Measurements from ENCODE around the gene SEMA5B.

The SEMA5B gene

GRCh38 chr3:122955916-122956692 is 71.5 kb downstream of the SEMA5B start:
- no peaks in the 10 kb centered on the region for H3K36me3 ChIP-seq (ENCODE audit: control insufficient read depth in 1 of 2, insufficient read depth in 2 of 2, low read length in 2 of 2)
- H3K27me3 ChIP-seq (ENCODE audit: control insufficient read depth in 1 of 2, insufficient read depth in 2 of 2, low read length in 2 of 2), result no peaks in the 10 kb centered on the region
- H3K27ac ChIP-seq (ENCODE audit: low read depth, low read length), result no peak overlapping the region
- H3K9me3 ChIP-seq (ENCODE audit: control insufficient read depth in 1 of 2, low read length in 2 of 2), result no peaks in the 10 kb centered on the region
- H3K4me3 ChIP-seq (ENCODE audit: low read depth in 1 of 2, low read length in 2 of 2), result no peak overlapping the region
- H3K9ac ChIP-seq (ENCODE audit: low read depth in 1 of 2, low read length in 2 of 2), result no peak overlapping the region
- peaks cover 0 to 5% of the 10 kb centered on the region in 2 donors for H3K4me1 ChIP-seq (ENCODE audit: control insufficient read depth in 1 of 2, insufficient read depth in 2 of 2, low read length in 2 of 2)

GRCh38 chr3:122952520-122952919 is 75.0 kb downstream of the SEMA5B start:
- H3K27me3 ChIP-seq (ENCODE audit: control insufficient read depth in 1 of 2, insufficient read depth in 2 of 2, low read length in 2 of 2), result no peaks in the 10 kb centered on the region
- no peak overlapping the region for H3K9ac ChIP-seq (ENCODE audit: low read depth in 1 of 2, low read length in 2 of 2)
- peaks cover 0 to 5% of the 10 kb centered on the region in 2 donors for H3K4me1 ChIP-seq (ENCODE audit: control insufficient read depth in 1 of 2, insufficient read depth in 2 of 2, low read length in 2 of 2)
- H3K4me3 ChIP-seq (ENCODE audit: low read depth in 1 of 2, low read length in 2 of 2), result no peak overlapping the region
- no peaks in the 10 kb centered on the region for H3K9me3 ChIP-seq (ENCODE audit: control insufficient read depth in 1 of 2, low read length in 2 of 2)
- H3K27ac ChIP-seq (ENCODE audit: low read depth, low read length), result no peak overlapping the region
- H3K36me3 ChIP-seq (ENCODE audit: control insufficient read depth in 1 of 2, insufficient read depth in 2 of 2, low read length in 2 of 2), result no peaks in the 10 kb centered on the region

GRCh38 chr3:122948408-122948807 is 79.2 kb downstream of the SEMA5B start:
- Histone ChIP-seq H3K36me3 (ENCODE audit: control insufficient read depth in 1 of 2, insufficient read depth in 2 of 2, low read length in 2 of 2) (no peaks in the 10 kb centered on the region), H3K4me3 (ENCODE audit: low read depth in 1 of 2, low read length in 2 of 2) (no peak overlapping the region), H3K9me3 (ENCODE audit: control insufficient read depth in 1 of 2, low read length in 2 of 2) (no peaks in the 10 kb centered on the region), H3K9ac (ENCODE audit: low read depth in 1 of 2, low read length in 2 of 2) (no peak overlapping the region), H3K27me3 (ENCODE audit: control insufficient read depth in 1 of 2, insufficient read depth in 2 of 2, low read length in 2 of 2) (no peaks in the 10 kb centered on the region), H3K27ac (ENCODE audit: low read depth, low read length) (no peak overlapping the region), H3K4me1 (ENCODE audit: control insufficient read depth in 1 of 2, insufficient read depth in 2 of 2, low read length in 2 of 2) (no peaks in the 10 kb centered on the region)

- Histone ChIP-seq H3K9ac (ENCODE audit: low read depth in 1 of 2, low read length in 2 of 2) (no peak overlapping the region), H3K36me3 (ENCODE audit: control insufficient read depth in 1 of 2, insufficient read depth in 2 of 2, low read length in 2 of 2) (no peaks in the 10 kb centered on the region), H3K4me3 (ENCODE audit: low read depth in 1 of 2, low read length in 2 of 2) (no peak overlapping the region), H3K27ac (ENCODE audit: low read depth, low read length) (no peak overlapping the region), H3K27me3 (ENCODE audit: control insufficient read depth in 1 of 2, insufficient read depth in 2 of 2, low read length in 2 of 2) (no peaks in the 10 kb centered on the region), H3K4me1 (ENCODE audit: control insufficient read depth in 1 of 2, insufficient read depth in 2 of 2, low read length in 2 of 2) (no peaks in the 10 kb centered on the region), H3K9me3 (ENCODE audit: control insufficient read depth in 1 of 2, low read length in 2 of 2) (no peaks in the 10 kb centered on the region)
Measured at GRCh38 chr3:122947738-122948137, 79.8 kb downstream of the SEMA5B start.

- Histone ChIP-seq H3K4me3 (ENCODE audit: low read depth in 1 of 2, low read length in 2 of 2) (no peak overlapping the region), H3K4me1 (ENCODE audit: control insufficient read depth in 1 of 2, insufficient read depth in 2 of 2, low read length in 2 of 2) (no peaks in the 10 kb centered on the region), H3K9ac (ENCODE audit: low read depth in 1 of 2, low read length in 2 of 2) (no peak overlapping the region), H3K27ac (ENCODE audit: low read depth, low read length) (no peak overlapping the region), H3K9me3 (ENCODE audit: control insufficient read depth in 1 of 2, low read length in 2 of 2) (no peaks in the 10 kb centered on the region), H3K36me3 (ENCODE audit: control insufficient read depth in 1 of 2, insufficient read depth in 2 of 2, low read length in 2 of 2) (no peaks in the 10 kb centered on the region), H3K27me3 (ENCODE audit: control insufficient read depth in 1 of 2, insufficient read depth in 2 of 2, low read length in 2 of 2) (no peaks in the 10 kb centered on the region)
Measured at GRCh38 chr3:122947196-122947595, 80.4 kb downstream of the SEMA5B start.

- no peak overlapping the region for H3K27ac ChIP-seq (ENCODE audit: low read depth, low read length)
- no peaks in the 10 kb centered on the region for H3K27me3 ChIP-seq (ENCODE audit: control insufficient read depth in 1 of 2, insufficient read depth in 2 of 2, low read length in 2 of 2)
- no peaks in the 10 kb centered on the region for H3K9me3 ChIP-seq (ENCODE audit: control insufficient read depth in 1 of 2, low read length in 2 of 2)
- H3K4me3 ChIP-seq (ENCODE audit: low read depth in 1 of 2, low read length in 2 of 2), result no peak overlapping the region
- H3K9ac ChIP-seq (ENCODE audit: low read depth in 1 of 2, low read length in 2 of 2), result no peak overlapping the region
- H3K36me3 ChIP-seq (ENCODE audit: control insufficient read depth in 1 of 2, insufficient read depth in 2 of 2, low read length in 2 of 2), result no peaks in the 10 kb centered on the region
- no peaks in the 10 kb centered on the region for H3K4me1 ChIP-seq (ENCODE audit: control insufficient read depth in 1 of 2, insufficient read depth in 2 of 2, low read length in 2 of 2)
Measured at GRCh38 chr3:122946185-122946584, 81.4 kb downstream of the SEMA5B start.

- no peaks in the 10 kb centered on the region for H3K36me3 ChIP-seq (ENCODE audit: control insufficient read depth in 1 of 2, insufficient read depth in 2 of 2, low read length in 2 of 2)
- no peak overlapping the region for H3K4me3 ChIP-seq (ENCODE audit: low read depth in 1 of 2, low read length in 2 of 2)
- H3K9me3 ChIP-seq (ENCODE audit: control insufficient read depth in 1 of 2, low read length in 2 of 2), result no peaks in the 10 kb centered on the region
- H3K27me3 ChIP-seq (ENCODE audit: control insufficient read depth in 1 of 2, insufficient read depth in 2 of 2, low read length in 2 of 2), result no peaks in the 10 kb centered on the region
- H3K27ac ChIP-seq (ENCODE audit: low read depth, low read length), result no peak overlapping the region
- no peaks in the 10 kb centered on the region for H3K4me1 ChIP-seq (ENCODE audit: control insufficient read depth in 1 of 2, insufficient read depth in 2 of 2, low read length in 2 of 2)
- no peak overlapping the region for H3K9ac ChIP-seq (ENCODE audit: low read depth in 1 of 2, low read length in 2 of 2)
Measured at GRCh38 chr3:122945230-122945629, 82.3 kb downstream of the SEMA5B start.

GRCh38 chr3:122944671-122945161 is 82.8 kb downstream of the SEMA5B start:
- H3K9me3 ChIP-seq (ENCODE audit: control insufficient read depth in 1 of 2, low read length in 2 of 2), result no peaks in the 10 kb centered on the region
- no peaks in the 10 kb centered on the region for H3K27me3 ChIP-seq (ENCODE audit: control insufficient read depth in 1 of 2, insufficient read depth in 2 of 2, low read length in 2 of 2)
- no peak overlapping the region for H3K4me3 ChIP-seq (ENCODE audit: low read depth in 1 of 2, low read length in 2 of 2)
- H3K9ac ChIP-seq (ENCODE audit: low read depth in 1 of 2, low read length in 2 of 2), result no peak overlapping the region
- H3K36me3 ChIP-seq (ENCODE audit: control insufficient read depth in 1 of 2, insufficient read depth in 2 of 2, low read length in 2 of 2), result no peaks in the 10 kb centered on the region
- no peak overlapping the region for H3K27ac ChIP-seq (ENCODE audit: low read depth, low read length)
- no peaks in the 10 kb centered on the region for H3K4me1 ChIP-seq (ENCODE audit: control insufficient read depth in 1 of 2, insufficient read depth in 2 of 2, low read length in 2 of 2)

- Histone ChIP-seq H3K36me3 (ENCODE audit: control insufficient read depth in 1 of 2, insufficient read depth in 2 of 2, low read length in 2 of 2) (no peaks in the 10 kb centered on the region), H3K27ac (ENCODE audit: low read depth, low read length) (no peak overlapping the region), H3K4me3 (ENCODE audit: low read depth in 1 of 2, low read length in 2 of 2) (no peak overlapping the region), H3K9me3 (ENCODE audit: control insufficient read depth in 1 of 2, low read length in 2 of 2) (no peaks in the 10 kb centered on the region), H3K27me3 (ENCODE audit: control insufficient read depth in 1 of 2, insufficient read depth in 2 of 2, low read length in 2 of 2) (no peaks in the 10 kb centered on the region), H3K9ac (ENCODE audit: low read depth in 1 of 2, low read length in 2 of 2) (no peak overlapping the region), H3K4me1 (ENCODE audit: control insufficient read depth in 1 of 2, insufficient read depth in 2 of 2, low read length in 2 of 2) (no peaks in the 10 kb centered on the region)
Measured at GRCh38 chr3:122943828-122944190, 83.8 kb downstream of the SEMA5B start.

GRCh38 chr3:122942937-122943827 is 84.4 kb downstream of the SEMA5B start:
- Histone ChIP-seq H3K27ac (ENCODE audit: low read depth, low read length) (no peak overlapping the region), H3K4me1 (ENCODE audit: control insufficient read depth in 1 of 2, insufficient read depth in 2 of 2, low read length in 2 of 2) (no peaks in the 10 kb centered on the region), H3K9me3 (ENCODE audit: control insufficient read depth in 1 of 2, low read length in 2 of 2) (no peaks in the 10 kb centered on the region), H3K9ac (ENCODE audit: low read depth in 1 of 2, low read length in 2 of 2) (no peak overlapping the region), H3K4me3 (ENCODE audit: low read depth in 1 of 2, low read length in 2 of 2) (no peak overlapping the region), H3K27me3 (ENCODE audit: control insufficient read depth in 1 of 2, insufficient read depth in 2 of 2, low read length in 2 of 2) (no peaks in the 10 kb centered on the region), H3K36me3 (ENCODE audit: control insufficient read depth in 1 of 2, insufficient read depth in 2 of 2, low read length in 2 of 2) (no peaks in the 10 kb centered on the region)

All from duodenal mucosa (tissue), 2 donors.